ENCODE measurements around the gene SYT1.

DNA sequence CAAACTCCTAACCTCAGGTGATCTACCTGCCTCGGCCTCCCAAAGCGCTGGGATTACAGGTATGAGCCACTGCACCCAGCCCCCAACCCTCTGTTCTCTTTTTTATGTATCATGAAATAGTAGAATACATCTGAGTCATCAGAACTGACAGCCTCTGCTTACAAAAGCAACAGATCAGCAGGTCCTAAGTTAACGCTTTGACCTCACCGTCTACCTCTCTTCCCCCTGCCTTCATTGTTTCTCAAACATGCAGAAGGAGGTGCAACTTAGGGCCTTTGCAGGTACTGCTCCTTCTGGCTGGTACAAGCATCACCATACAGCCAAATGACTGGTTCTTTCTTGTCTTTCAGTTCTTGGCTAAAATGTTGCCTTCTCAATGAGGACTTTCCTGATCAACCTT, 577.0 kb downstream of the SYT1 start:
- TF ChIP-seq OSR1 (CRISPR knock-in tag; IDR thresholded peaks at IDR 0.05) (no peak), ESRRG (CRISPR knock-in tag; IDR thresholded peaks at IDR 0.05) (no peak), GLIS3 (CRISPR knock-in tag; IDR thresholded peaks at IDR 0.05) (no peak), ZNF8 (CRISPR knock-in tag; IDR thresholded peaks at IDR 0.05) (no peak), CSDC2 (CRISPR knock-in tag; IDR thresholded peaks at IDR 0.05) (no peak)
- TF ChIP-seq, protein P1, sequence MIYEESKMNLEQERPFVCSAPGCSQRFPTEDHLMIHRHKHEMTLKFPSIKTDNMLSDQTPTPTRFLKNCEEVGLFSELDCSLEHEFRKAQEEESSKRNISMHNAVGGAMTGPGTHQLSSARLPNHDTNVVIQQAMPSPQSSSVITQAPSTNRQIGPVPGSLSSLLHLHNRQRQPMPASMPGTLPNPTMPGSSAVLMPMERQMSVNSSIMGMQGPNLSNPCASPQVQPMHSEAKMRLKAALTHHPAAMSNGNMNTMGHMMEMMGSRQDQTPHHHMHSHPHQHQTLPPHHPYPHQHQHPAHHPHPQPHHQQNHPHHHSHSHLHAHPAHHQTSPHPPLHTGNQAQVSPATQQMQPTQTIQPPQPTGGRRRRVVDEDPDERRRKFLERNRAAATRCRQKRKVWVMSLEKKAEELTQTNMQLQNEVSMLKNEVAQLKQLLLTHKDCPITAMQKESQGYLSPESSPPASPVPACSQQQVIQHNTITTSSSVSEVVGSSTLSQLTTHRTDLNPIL (CRISPR knock-in tag; IDR thresholded peaks at IDR 0.05; ENCODE audit: low read depth), result no peak
- TF ChIP-seq, protein P2, sequence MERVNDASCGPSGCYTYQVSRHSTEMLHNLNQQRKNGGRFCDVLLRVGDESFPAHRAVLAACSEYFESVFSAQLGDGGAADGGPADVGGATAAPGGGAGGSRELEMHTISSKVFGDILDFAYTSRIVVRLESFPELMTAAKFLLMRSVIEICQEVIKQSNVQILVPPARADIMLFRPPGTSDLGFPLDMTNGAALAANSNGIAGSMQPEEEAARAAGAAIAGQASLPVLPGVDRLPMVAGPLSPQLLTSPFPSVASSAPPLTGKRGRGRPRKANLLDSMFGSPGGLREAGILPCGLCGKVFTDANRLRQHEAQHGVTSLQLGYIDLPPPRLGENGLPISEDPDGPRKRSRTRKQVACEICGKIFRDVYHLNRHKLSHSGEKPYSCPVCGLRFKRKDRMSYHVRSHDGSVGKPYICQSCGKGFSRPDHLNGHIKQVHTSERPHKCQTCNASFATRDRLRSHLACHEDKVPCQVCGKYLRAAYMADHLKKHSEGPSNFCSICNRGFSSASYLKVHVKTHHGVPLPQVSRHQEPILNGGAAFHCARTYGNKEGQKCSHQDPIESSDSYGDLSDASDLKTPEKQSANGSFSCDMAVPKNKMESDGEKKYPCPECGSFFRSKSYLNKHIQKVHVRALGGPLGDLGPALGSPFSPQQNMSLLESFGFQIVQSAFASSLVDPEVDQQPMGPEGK (CRISPR knock-in tag; IDR thresholded peaks at IDR 0.05; ENCODE audit: borderline replicate concordance), result no peak

All from SK-N-SH treated with all-trans-retinoic acid at 6 μM for 48 hours (cell line).